HEK293 (cell line): ENCODE results near the gene CBY1.
A peak's percentile ranks its signal among the peaks of the same experiment; 100 is the strongest.

ENCODE experiments used
- GLIS2 ChIP-seq: fragments of 450-650 bp; formaldehyde crosslinking; IDR thresholded peaks from 2 replicates; pipeline ENCODE4 v1.5.1; 2016; ENCODE audit warnings: missing biosample characterization, missing genetic modification characterization
- HOXA7 ChIP-seq: sonication (generic); formaldehyde crosslinking; IDR thresholded peaks from 2 replicates; pipeline ENCODE4 v1.8.1; 2022; ENCODE audit warnings: missing genetic modification reagents, borderline replicate concordance
- KLF8 ChIP-seq: fragments of 450-650 bp; formaldehyde crosslinking; IDR thresholded peaks from 2 replicates; pipeline ENCODE4 v1.5.1; 2016; ENCODE audit warnings: missing biosample characterization, missing genetic modification characterization
- PATZ1 ChIP-seq: fragments of 450-650 bp; formaldehyde crosslinking; IDR thresholded peaks from 2 replicates; pipeline ENCODE4 v1.5.1; 2016; ENCODE audit warnings: missing biosample characterization, missing genetic modification characterization
- PRDM10 ChIP-seq: fragments of 450-650 bp; formaldehyde crosslinking; IDR thresholded peaks from 2 replicates; pipeline ENCODE4 v1.5.1; 2016; ENCODE audit warnings: missing biosample characterization, missing genetic modification characterization
- SETDB1 ChIP-seq: IDR thresholded peaks from one replicate; pipeline ENCODE4 v1.6.1; 2017; ENCODE audit warnings: mild to moderate bottlenecking, low read length, moderate library complexity, mixed read lengths; ENCODE audit not compliant: insufficient read length
- ZBTB20 ChIP-seq: fragments of 450-650 bp; formaldehyde crosslinking; IDR thresholded peaks from 2 replicates; pipeline ENCODE4 v1.5.1; 2016; ENCODE audit warnings: missing biosample characterization, missing genetic modification characterization
- ZNF132 ChIP-seq: fragments of 450-650 bp; formaldehyde crosslinking; IDR thresholded peaks from 2 replicates; pipeline ENCODE4 v1.5.1; 2017; ENCODE audit warnings: missing biosample characterization, missing genetic modification characterization, borderline replicate concordance
- ZNF140 ChIP-seq: fragments of 450-650 bp; formaldehyde crosslinking; IDR thresholded peaks from 2 replicates; pipeline ENCODE4 v1.5.1; 2016; ENCODE audit warnings: missing biosample characterization, missing genetic modification characterization
- ZNF24 ChIP-seq: fragments of 450-650 bp; formaldehyde crosslinking; IDR thresholded peaks from 2 replicates; pipeline ENCODE4 v1.5.1; 2016; ENCODE audit warnings: missing biosample characterization, missing genetic modification characterization
- ZNF335 ChIP-seq: fragments of 450-650 bp; formaldehyde crosslinking; conservative IDR thresholded peaks from 2 replicates; pipeline ENCODE4 v1.5.1; 2016; ENCODE audit warnings: missing biosample characterization, missing genetic modification characterization
- ZNF366 ChIP-seq: fragments of 450-650 bp; formaldehyde crosslinking; conservative IDR thresholded peaks from 2 replicates; pipeline ENCODE4 v1.5.1; 2016; ENCODE audit warnings: missing biosample characterization, missing genetic modification characterization
- ZNF394 ChIP-seq: fragments of 450-650 bp; formaldehyde crosslinking; IDR thresholded peaks from 2 replicates; pipeline ENCODE4 v1.5.1; 2016; ENCODE audit warnings: missing biosample characterization, missing genetic modification characterization, mild to moderate bottlenecking, moderate library complexity, borderline replicate concordance
- ZNF558 ChIP-seq: fragments of 450-650 bp; formaldehyde crosslinking; IDR thresholded peaks from 2 replicates; pipeline ENCODE4 v1.5.1; 2016; ENCODE audit warnings: missing biosample characterization, missing genetic modification characterization
- ZNF600 ChIP-seq: fragments of 450-650 bp; formaldehyde crosslinking; IDR thresholded peaks from 2 replicates; pipeline ENCODE4 v1.5.1; 2016; ENCODE audit warnings: missing biosample characterization, missing genetic modification characterization
- ZNF629 ChIP-seq: fragments of 450-650 bp; formaldehyde crosslinking; IDR thresholded peaks from 2 replicates; pipeline ENCODE4 v1.5.1; 2017; ENCODE audit warnings: missing biosample characterization, missing genetic modification characterization
- ZNF639 ChIP-seq: fragments of 450-650 bp; formaldehyde crosslinking; IDR thresholded peaks from 2 replicates; pipeline ENCODE4 v1.5.1; 2016; ENCODE audit warnings: missing biosample characterization, missing genetic modification characterization
- ZNF704 ChIP-seq: fragments of 450-650 bp; formaldehyde crosslinking; IDR thresholded peaks from 2 replicates; pipeline ENCODE4 v1.5.1; 2016; ENCODE audit warnings: missing biosample characterization, missing genetic modification characterization
- ZNF776 ChIP-seq: fragments of 450-650 bp; formaldehyde crosslinking; IDR thresholded peaks from 2 replicates; pipeline ENCODE4 v1.5.0; 2017; ENCODE audit warnings: missing biosample characterization, missing genetic modification characterization, borderline replicate concordance
- ZSCAN23 ChIP-seq: fragments of 450-650 bp; formaldehyde crosslinking; IDR thresholded peaks from 2 replicates; pipeline ENCODE4 v1.5.1; 2016; ENCODE audit warnings: missing biosample characterization, missing genetic modification characterization
- TF ChIP-seq, protein P1 (sequence below): fragments of 450-650 bp; formaldehyde crosslinking; IDR thresholded peaks from 2 replicates; pipeline ENCODE4 v1.5.1; 2016; ENCODE audit warnings: missing biosample characterization, missing genetic modification characterization, low read depth
- TF ChIP-seq, protein P2 (sequence below): fragments of 450-650 bp; IDR thresholded peaks from 2 replicates; pipeline ENCODE4 v1.5.1; 2018; ENCODE audit warnings: missing biosample characterization, missing genetic modification characterization
- TF ChIP-seq, protein P3 (sequence below): fragments of 450-650 bp; formaldehyde crosslinking; IDR thresholded peaks from 2 replicates; pipeline ENCODE4 v1.5.1; 2016; ENCODE audit warnings: missing biosample characterization, missing genetic modification characterization

CBY1 gene

GRCh38 chr22:38614332-38615063 is 41.9 kb upstream of the CBY1 start (continued):
- peak; percentile 95 for TF ChIP-seq ZNF629
- TF ChIP-seq, protein P1, sequence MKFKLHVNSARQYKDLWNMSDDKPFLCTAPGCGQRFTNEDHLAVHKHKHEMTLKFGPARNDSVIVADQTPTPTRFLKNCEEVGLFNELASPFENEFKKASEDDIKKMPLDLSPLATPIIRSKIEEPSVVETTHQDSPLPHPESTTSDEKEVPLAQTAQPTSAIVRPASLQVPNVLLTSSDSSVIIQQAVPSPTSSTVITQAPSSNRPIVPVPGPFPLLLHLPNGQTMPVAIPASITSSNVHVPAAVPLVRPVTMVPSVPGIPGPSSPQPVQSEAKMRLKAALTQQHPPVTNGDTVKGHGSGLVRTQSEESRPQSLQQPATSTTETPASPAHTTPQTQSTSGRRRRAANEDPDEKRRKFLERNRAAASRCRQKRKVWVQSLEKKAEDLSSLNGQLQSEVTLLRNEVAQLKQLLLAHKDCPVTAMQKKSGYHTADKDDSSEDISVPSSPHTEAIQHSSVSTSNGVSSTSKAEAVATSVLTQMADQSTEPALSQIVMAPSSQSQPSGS (tag by site-specific recombination): peak; percentile 91
- TF ChIP-seq ZNF776 (tag by site-specific recombination): no peak
- TF ChIP-seq ZNF132 (tag by site-specific recombination): no peak
- TF ChIP-seq ZBTB20: peak; percentile 60; the same call in 1 of the 2 replicates
- no peak for TF ChIP-seq HOXA7 (CRISPR knock-in tag)
- peak; percentile 46; the same call in 1 of the 2 replicates for TF ChIP-seq ZNF24
- no peak for TF ChIP-seq GLIS2 (tag by site-specific recombination)
- TF ChIP-seq ZNF639: peak; percentile 21; the same call in 1 of the 2 replicates
- no peak for TF ChIP-seq ZNF558 (tag by site-specific recombination)
- TF ChIP-seq ZNF394 (tag by site-specific recombination): peak; percentile 47; the same call in 1 of the 2 replicates
- no peak for TF ChIP-seq SETDB1
- no peak for TF ChIP-seq ZNF704
- peak; percentile 45; the same call in 1 of the 2 replicates for TF ChIP-seq ZSCAN23 (tag by site-specific recombination)
- TF ChIP-seq KLF8 (tag by site-specific recombination): peak; percentile 70
- no peak for TF ChIP-seq ZNF140 (tag by site-specific recombination)
- TF ChIP-seq PRDM10: peak; percentile 45
- no peak for TF ChIP-seq ZNF600 (tag by site-specific recombination)
- TF ChIP-seq ZNF366 (tag by site-specific recombination): peak; percentile 87
- TF ChIP-seq, protein P2, sequence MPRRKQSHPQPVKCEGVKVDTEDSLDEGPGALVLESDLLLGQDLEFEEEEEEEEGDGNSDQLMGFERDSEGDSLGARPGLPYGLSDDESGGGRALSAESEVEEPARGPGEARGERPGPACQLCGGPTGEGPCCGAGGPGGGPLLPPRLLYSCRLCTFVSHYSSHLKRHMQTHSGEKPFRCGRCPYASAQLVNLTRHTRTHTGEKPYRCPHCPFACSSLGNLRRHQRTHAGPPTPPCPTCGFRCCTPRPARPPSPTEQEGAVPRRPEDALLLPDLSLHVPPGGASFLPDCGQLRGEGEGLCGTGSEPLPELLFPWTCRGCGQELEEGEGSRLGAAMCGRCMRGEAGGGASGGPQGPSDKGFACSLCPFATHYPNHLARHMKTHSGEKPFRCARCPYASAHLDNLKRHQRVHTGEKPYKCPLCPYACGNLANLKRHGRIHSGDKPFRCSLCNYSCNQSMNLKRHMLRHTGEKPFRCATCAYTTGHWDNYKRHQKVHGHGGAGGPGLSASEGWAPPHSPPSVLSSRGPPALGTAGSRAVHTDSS (tag by site-specific recombination): no peak
- TF ChIP-seq ZNF335 (tag by site-specific recombination): 0 out of 2 replicates have a peak, but pooled peaks have one; percentile 14
- peak; percentile 54 for TF ChIP-seq PATZ1 (tag by site-specific recombination)
- TF ChIP-seq, protein P3, sequence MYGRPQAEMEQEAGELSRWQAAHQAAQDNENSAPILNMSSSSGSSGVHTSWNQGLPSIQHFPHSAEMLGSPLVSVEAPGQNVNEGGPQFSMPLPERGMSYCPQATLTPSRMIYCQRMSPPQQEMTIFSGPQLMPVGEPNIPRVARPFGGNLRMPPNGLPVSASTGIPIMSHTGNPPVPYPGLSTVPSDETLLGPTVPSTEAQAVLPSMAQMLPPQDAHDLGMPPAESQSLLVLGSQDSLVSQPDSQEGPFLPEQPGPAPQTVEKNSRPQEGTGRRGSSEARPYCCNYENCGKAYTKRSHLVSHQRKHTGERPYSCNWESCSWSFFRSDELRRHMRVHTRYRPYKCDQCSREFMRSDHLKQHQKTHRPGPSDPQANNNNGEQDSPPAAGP (tag by site-specific recombination): no peak; the same call in 1 of the 2 replicates
- TF ChIP-seq, all 188 proteins: peak for 17
